NCI-H2196 treated with DMSO at 0.1 percent for 48 hours (cell line): ENCODE results near the gene IRAG1.
"Not testable (repeated sequence)": the region's sequence is repeated elsewhere in the genome, so short reads cannot be mapped to it uniquely, and the experiment has no call there.

Experiments used
- DNase-seq: peaks from one replicate; lab custom pipeline; 2025; ENCODE audit not compliant: unreplicated experiment; lab: John Stamatoyannopoulos, UW

IRAG1 gene

GRCh38 chr11:10701982-10702381 is 8.4 kb upstream of the IRAG1 start:
- no peak for DNase-seq

- no peak for DNase-seq
Measured at GRCh38 chr11:10699072-10699471, 5.5 kb upstream of the IRAG1 start.

- no peak for DNase-seq
Measured at GRCh38 chr11:10697323-10697620, 3.7 kb upstream of the IRAG1 start.

- DNase-seq: no peak
Measured at GRCh38 chr11:10696468-10697322, 3.1 kb upstream of the IRAG1 start.

GRCh38 chr11:10695833-10696232 is 2.3 kb upstream of the IRAG1 start:
- DNase-seq: no peak

- DNase-seq: no peak
Measured at GRCh38 chr11:10694486-10695239, 1.1 kb upstream of the IRAG1 start.

- no peak for DNase-seq
Measured at GRCh38 chr11:10692531-10693115, 932 bp downstream of the IRAG1 start.

GRCh38 chr11:10688401-10688800 is 5.2 kb downstream of the IRAG1 start:
- no peak for DNase-seq

GRCh38 chr11:10686311-10686710 is 7.2 kb downstream of the IRAG1 start:
- DNase-seq: no peak

GRCh38 chr11:10683429-10683828 is 10.1 kb downstream of the IRAG1 start:
- no peak for DNase-seq

- no peak for DNase-seq
Measured at GRCh38 chr11:10680956-10681487, 12.5 kb downstream of the IRAG1 start.

GRCh38 chr11:10680279-10680678 is 13.3 kb downstream of the IRAG1 start:
- not testable (repeated sequence) for DNase-seq

GRCh38 chr11:10679644-10680043 is 13.9 kb downstream of the IRAG1 start:
- no peak for DNase-seq

GRCh38 chr11:10678101-10678500 is 15.5 kb downstream of the IRAG1 start:
- DNase-seq: peak; percentile 14

GRCh38 chr11:10676919-10677318 is 16.6 kb downstream of the IRAG1 start:
- no peak for DNase-seq

- DNase-seq: no peak
Measured at GRCh38 chr11:10674911-10675440, 18.6 kb downstream of the IRAG1 start.

GRCh38 chr11:10674440-10674855 is 19.1 kb downstream of the IRAG1 start:
- DNase-seq: no peak

GRCh38 chr11:10673501-10674062 is 20.0 kb downstream of the IRAG1 start:
- DNase-seq: no peak

- DNase-seq: no peak
Measured at GRCh38 chr11:10670099-10670498, 23.5 kb downstream of the IRAG1 start.

- no peak for DNase-seq
Measured at GRCh38 chr11:10669258-10670033, 24.1 kb downstream of the IRAG1 start.

GRCh38 chr11:10667521-10667885 is 26.1 kb downstream of the IRAG1 start:
- DNase-seq: no peak
